HG03097 (cell line): ENCODE data around the gene PTPN5.
"Not testable (repeated sequence)": the region's sequence is repeated elsewhere in the genome, so short reads cannot be mapped to it uniquely, and the experiment has no call there.

ENCODE experiments used
- ATAC-seq: cut with Tn5 transposase; IDR thresholded peaks from one replicate; pipeline ENCODE4 v1.9.1; 2021; ENCODE audit not compliant: unreplicated experiment, low FRiP score

The PTPN5 gene

DNA sequence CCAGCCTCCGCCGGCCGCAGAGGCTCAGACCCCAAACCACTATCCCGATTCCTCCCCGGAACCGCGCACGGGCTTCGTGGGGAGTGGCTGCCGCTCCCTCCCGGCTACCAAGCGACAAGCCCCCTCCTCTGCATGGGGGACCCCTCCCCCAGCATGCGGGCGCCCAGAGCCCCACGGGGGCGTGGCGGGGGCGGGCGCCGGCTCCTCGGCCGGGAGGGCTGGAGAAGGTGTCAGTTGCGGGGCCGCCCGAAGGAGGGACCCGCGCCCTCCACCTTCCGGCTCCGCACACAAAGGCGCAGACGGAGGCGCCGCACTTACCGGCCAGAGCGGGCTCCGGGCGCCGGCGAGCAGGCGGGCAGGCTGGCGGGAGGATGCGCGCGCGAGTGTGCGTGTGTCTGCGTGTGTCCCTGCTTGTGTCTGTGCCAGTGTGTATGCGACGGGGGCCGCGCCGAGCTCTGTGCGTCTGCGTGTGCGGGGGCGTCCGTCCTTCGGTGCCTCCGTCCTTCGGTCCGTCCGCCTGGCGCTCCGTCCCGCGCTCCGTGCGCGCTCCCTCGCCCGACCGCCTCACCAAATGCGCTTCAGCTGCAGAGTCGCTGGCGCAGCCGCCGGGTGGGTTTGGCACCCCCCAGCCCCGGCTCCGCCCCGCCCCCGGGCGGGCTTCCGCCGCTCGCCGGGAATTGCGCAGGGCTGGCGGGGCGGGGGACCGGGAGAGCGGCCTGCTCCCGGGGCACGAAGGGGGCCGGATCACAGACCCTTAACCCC, at the start of gene PTPN5:
Gene PTPN5, minus strand, starts transcription at position 592 of the 762 bp plus-strand sequence. CDS start 19,840 bp downstream, outside the sequence.
- no peak for ATAC-seq

DNA sequence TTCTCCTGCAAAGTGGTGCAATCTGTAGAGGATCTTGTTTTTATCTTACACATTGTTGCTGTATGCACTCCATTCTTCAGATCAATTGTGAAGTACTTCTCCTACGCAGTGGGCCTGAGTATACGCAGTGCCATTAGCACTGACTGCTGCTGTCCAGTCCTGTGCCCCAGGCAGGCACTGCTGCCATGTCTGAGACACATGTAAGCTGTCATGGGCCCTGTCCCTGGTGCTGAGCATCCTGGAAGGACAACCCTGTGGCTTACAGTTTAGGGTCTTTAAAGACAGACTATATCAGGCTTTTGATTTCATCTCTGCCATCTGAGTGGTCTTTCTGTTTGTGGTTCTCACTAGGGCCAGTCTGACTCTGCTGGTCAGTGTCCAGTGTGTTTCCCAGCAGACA, 44.8 kb upstream of the PTPN5 start:
- ATAC-seq: no peak

DNA sequence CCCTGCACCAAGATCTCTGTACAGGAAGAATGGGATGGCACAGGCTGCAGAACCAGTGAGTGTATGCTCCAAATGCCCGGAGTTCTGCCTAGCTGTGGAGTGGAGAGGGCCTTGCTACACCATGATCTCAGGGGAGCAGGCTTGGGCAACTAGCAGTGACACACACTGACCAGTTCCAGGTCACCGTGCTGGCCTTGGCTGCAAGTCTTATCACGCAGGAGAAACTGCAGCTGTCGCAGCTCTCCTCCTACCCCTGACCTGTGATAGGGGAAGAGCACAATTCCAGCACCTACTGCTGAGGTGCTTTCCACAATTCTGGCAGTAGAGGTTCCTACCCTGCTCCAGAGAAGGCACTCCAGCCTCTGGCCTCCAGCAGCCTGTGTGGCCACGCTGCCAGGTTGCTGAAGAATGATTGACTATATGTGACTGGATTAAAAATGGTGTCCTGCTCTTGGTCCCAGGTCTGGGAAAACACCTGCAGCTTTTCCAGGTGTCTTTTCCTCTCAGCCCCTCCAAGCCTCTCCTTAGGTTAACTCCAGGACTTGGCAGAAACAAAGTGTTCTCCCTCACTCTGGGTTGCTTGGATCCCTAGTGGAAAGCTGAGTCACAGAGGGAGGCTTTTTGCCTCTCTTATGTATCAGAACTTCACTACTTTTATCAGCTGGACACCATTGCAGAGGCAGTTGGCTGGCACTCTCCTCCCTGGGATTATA, 43.3 kb upstream of the PTPN5 start:
- no peak for ATAC-seq

- ATAC-seq: not testable (repeated sequence)
Measured at GRCh38 chr11:18820160-18820559, 28.6 kb upstream of the PTPN5 start.

GRCh38 chr11:18804199-18804999, 12.8 kb upstream of the PTPN5 start:
- no peak for ATAC-seq

- ATAC-seq: no peak
Measured at GRCh38 chr11:18802381-18803257, 11.0 kb upstream of the PTPN5 start.

- ATAC-seq: no peak
Measured at GRCh38 chr11:18798799-18799469, 7.3 kb upstream of the PTPN5 start.

- ATAC-seq: no peak
Measured at GRCh38 chr11:18794956-18795355, 3.4 kb upstream of the PTPN5 start.

DNA sequence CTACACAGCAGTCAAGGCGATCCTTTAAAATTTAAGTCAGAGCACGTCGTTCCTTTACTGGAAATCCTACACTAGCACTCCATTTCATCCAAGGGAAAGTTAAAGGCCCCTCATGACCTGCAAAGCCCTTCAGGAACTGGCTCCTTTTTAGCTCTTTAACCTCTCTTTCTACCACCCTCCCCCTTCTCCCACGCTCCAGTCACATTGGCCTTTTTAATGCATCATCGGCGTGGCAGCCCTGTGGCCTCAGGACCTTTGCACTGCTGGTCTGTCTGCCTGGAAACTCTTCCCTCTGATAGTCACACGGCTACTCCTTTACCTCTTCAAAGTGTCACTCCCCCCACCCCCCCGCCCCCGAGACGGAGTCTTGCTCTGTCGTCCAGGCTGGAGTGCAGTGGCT, 1.2 kb upstream of the PTPN5 start:
- ATAC-seq: no peak

DNA sequence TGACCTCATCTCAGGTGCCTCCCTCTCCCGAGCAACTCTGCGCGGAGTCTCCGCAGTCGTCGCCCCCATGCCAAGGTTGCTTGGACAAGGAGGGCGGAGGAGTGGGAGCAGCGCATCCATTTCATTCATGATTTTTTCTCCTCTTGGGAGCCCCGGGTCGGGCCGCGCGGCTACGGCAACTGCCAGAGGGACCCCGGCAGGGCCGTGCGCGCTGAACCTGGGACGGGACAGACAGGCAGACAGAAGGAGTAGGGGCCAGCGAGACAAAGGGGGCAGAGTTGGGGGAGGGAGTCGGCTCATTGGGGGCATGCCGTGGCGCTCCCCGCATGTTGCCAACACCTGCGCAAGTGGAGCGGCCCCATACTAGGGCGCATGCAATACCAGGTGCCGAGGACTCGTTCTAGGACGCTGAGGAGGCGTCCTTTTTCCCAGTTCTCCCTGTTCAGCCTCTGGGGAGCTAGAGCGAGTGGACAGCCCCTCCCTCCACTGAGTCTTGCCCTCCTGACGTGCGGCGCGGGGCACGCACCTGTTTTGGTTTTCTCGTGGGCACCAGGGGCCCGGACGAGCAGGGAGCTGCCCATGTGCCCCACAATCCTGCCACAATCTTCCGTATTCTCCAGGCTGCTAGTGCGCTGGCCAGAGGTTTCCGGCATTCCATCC, 501 bp upstream of the PTPN5 start:
- ATAC-seq: no peak

GRCh38 chr11:18790883-18791206, 753 bp downstream of the PTPN5 start:
- no peak for ATAC-seq

- ATAC-seq: no peak
Measured at GRCh38 chr11:18789942-18790341, 1.7 kb downstream of the PTPN5 start.

DNA sequence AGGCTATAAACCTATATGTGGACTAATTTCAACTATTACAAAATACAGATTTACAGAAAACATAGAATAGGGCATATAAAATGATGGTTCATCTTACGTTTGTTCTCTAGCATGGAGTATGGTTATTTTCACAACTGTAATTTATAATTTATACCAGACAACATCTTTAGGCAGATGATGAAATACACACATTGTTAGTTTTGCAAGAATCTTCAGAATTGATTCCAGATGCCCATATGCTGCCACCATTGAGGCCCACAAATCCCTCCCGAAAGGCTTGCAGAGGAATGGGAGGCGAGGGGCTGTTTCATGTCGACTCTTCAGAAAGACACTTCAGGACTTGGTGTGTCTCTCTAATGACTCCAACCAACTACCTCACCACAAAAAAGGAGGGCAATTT, 6.2 kb downstream of the PTPN5 start:
- ATAC-seq: no peak

- no peak for ATAC-seq
Measured at GRCh38 chr11:18780896-18781295, 10.7 kb downstream of the PTPN5 start.

DNA sequence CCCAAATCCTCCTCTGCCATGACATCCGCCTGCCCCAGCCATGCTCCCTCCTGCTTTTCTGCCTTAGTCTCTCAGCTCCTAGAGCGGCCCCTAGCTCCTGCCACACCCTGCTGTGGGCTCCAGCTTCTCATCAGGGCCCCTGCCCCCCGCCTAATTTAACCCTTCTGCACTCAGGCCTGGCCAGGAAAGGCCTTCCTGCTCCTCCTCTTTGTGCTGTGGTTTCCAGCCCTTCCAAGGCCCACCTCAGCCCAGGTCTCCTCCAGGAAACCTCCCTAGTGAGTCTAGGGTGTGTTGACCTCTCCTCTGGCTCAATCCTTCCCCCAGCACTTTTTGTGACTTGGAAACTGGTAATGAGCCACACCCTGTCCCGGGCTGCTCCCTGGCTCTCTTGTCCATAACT, 11.3 kb downstream of the PTPN5 start:
- ATAC-seq: no peak

- no peak for ATAC-seq
Measured at GRCh38 chr11:18778468-18778867, 13.1 kb downstream of the PTPN5 start.

DNA sequence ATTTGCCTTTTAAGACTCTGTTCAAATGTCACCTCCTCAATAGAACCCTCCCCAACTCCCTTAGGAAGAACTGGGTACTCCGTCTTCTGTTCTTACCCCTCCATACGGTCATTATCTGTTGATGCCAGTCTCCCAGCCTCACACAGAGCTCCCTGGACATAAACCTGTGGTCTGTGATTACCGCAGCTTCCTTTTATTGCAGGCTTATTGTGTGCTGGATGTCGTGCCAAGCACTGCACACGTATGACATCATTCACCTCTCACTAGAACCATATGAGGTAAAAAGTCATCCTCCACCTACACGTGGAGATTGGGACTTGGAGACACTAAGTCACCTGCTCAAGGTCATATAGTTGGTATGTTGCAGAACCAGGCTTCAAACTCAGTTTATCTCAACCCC, 15.3 kb downstream of the PTPN5 start:
- ATAC-seq: no peak

GRCh38 chr11:18775492-18776292, 15.9 kb downstream of the PTPN5 start:
- ATAC-seq: peak; percentile 62

DNA sequence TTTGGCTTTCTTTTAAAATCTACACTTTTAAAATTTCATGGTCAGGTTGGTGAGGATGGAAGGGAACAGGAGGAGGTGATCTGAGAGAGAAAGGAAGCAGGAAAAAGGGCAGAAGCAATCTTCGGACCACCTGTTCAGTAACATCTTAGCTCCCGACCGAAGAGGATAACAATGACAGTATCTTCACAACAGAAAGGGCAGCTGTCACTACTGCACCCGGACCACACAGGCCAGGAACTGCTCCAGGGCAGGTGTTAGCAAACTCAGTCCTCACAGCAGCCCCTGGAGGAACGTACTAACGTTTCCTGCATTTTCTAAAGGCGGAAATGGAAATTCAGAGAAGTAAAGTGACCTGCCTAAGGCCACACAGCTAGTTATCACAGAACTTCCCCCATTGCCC, 16.8 kb downstream of the PTPN5 start:
- no peak for ATAC-seq
